GM21723 (cell line): ENCODE results near the gene ERFL.

ENCODE experiments used
- ATAC-seq: cut with Tn5 transposase; IDR thresholded peaks from one replicate; pipeline ENCODE4 v1.9.1; 2021; ENCODE audit warnings: mild to moderate bottlenecking, moderate library complexity; ENCODE audit not compliant: unreplicated experiment

Gene ERFL

DNA sequence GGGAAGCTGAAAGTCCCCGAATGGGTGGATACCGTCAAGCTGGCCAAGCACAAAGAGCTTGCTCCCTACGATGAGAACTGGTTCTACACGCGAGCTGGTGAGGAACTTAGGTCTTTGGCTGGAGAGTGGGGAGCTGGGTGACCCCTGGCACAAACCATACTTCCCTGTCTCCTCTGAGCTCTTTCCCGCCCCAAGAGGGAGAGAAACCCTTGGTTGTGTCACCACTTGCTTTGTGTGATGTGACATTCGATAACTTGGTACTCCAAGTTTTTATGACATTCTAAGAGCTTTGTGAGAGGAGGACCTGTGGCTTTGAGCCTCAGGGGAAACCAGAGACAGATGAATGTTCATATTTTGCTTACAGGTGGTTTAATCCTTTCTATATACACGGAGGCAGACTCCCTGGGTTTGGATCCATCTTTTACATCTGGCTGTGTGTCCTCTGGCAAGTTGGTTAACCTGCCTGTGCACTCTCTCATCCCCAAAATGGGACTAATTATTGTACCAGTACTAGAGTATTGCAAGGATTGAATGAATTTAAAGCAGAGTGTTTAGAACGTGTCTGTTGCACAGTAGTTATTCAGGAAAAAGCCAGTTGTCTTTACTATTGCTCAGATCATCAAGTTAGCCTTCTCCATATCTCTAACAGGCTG is 67.0 kb downstream of the ERFL start:
- ATAC-seq: no peak

DNA sequence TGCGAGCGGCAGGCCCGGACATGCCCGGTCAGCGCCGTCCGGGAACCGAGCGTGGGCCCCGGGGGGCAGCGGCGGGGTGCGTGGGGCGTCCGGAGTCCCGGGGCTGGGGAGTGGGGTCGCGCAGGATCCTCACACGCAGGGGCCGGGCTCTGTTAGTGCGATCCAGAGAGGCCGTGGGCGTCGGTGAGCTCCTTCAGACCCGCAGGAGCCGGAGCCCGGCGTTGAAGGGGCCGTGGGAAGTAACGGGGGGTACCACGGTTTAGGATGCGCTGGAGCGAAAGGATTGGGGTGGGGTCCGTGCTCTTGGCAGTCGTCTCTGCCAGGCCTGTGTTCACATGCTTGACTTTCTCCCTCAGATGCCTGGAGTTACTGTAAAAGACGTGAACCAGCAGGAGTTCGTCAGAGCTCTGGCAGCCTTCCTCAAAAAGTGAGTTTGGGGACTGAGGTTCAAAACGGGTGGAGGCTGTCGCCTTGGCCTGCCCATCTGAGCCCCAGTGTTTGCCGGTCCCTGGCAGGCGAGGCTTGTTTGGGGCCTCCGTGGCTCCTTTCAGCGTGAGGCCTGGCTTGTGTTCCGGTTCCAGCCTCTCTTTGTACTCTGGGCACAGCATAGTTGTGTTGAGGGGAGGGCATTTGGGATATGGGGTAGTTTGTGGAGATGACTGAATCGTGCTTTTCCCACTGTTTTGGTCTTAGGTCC is 67.7 kb downstream of the ERFL start:
- ATAC-seq: no peak

DNA sequence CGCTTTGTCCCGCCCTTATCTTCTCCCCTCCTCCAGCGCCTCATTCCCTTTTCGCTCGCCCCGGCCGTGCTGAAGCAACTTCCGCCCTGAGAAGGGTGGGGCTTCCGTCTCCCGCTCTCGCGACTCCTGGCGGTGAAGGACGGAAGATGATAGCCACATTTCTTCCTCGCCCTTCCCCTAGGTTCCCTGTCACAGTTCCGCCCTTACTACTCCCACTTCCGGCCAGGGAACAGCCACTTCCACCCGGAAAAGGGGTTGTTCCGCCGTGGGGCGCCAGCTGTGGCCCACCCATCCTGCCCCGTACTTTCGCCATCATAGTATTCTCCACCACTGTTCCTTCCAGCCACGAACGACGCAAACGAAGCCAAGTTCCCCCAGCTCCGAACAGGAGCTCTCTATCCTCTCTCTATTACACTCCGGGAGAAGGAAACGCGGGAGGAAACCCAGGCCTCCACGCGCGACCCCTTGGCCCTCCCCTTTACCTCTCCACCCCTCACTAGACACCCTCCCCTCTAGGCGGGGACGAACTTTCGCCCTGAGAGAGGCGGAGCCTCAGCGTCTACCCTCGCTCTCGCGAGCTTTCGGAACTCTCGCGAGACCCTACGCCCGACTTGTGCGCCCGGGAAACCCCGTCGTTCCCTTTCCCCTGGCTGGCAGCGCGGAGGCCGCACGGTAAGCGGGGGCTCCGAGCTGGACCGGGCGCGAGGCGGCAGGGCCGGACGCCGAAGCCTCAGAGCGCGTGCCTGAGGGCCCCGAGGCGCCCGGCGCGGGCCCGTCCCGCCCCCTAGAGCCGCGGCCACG is 68.4 kb downstream of the ERFL start, which contains the start of gene RPS19:
RPS19 (plus strand) TSS at position 638 of the 801 bp plus-strand sequence. CDS start 520 bp downstream, outside the sequence.
- peak; percentile 81 for ATAC-seq

DNA sequence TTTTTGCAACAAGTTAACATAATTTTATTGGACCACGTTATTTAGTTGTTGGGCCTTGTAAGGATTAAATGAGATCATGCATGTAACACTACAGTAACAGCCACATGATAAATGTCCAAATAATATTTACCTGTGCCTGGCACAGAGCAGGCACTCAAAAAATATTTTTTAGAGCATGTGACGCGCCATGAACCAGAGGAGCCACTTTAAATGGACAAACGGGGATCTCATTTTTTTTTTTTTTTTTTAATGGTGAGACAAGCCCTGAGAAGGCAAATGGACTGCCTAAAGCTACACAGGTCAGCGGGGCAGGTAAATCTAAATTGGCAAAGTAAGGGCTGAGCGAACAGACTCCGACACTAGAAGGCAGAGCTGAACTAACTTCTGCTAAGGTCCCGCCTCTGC is 69.0 kb downstream of the ERFL start:
- ATAC-seq: no peak
